H1 (cell line): ENCODE measurements around the gene MARVELD2. TPM values are rescaled to one million over a fixed set of nuclear protein-coding genes. Genes with fewer than 3 reads are reported as not detected.
A peak's percentile ranks its signal among the peaks of the same experiment; 100 is the strongest.
"Not testable (repeated sequence)": the region's sequence is repeated elsewhere in the genome, so short reads cannot be mapped to it uniquely, and the experiment has no call there.

Experiments
- CTCF ChIA-PET: fragments of 300-600 bp; sonication (Branson Sonifier 250); formaldehyde crosslinking; loops from one replicate; lab custom pipeline; 2021; ENCODE audit not compliant: partially characterized antibody; lab: Charles Lee
- POLR2A ChIA-PET: fragments of 300-600 bp; sonication (Branson Sonifier 250); formaldehyde crosslinking; loops from one replicate; lab custom pipeline; 2021; ENCODE audit warnings: inconsistent platforms; ENCODE audit not compliant: partially characterized antibody; lab: Charles Lee
- DNase-seq, 2 experiments: peaks; one replicate each; pipeline versions ENCODE4 v3.0.0 to v3.0.0-alpha.2; 2010 to 2022; ENCODE audit warnings: low spot score in 2 of 2, low read depth in 1 of 2, mixed read lengths in 1 of 2
- FAIRE-seq: peaks from 2 replicates; lab custom pipeline; 2011; peaks lifted over from hg19 to GRCh38; lab: Jason Lieb, UNC
- H2AFZ ChIP-seq: 2 replicates; pipeline ENCODE4 v1.8.1; 2012; ENCODE audit warnings: low read length, inconsistent platforms
- H2AK5ac ChIP-seq: 2 replicates; pipeline ENCODE4 v1.6.1; 2013; ENCODE audit warnings: low read depth, low read length
- H2BK120ac ChIP-seq: replicated peaks from 2 replicates; pipeline ENCODE3; 2013; ENCODE audit warnings: low read depth, low read length, inconsistent platforms
- H2BK12ac ChIP-seq: 2 replicates; pipeline ENCODE4 v1.6.1; 2013; ENCODE audit warnings: low read depth, low read length
- H2BK15ac ChIP-seq: 2 replicates; pipeline ENCODE4 v1.6.1; 2013; ENCODE audit warnings: low read length
- H2BK20ac ChIP-seq: 2 replicates; pipeline ENCODE4 v1.6.1; 2013; ENCODE audit warnings: low read length
- H2BK5ac ChIP-seq: 2 replicates; pipeline ENCODE4 v1.6.1; 2013; ENCODE audit warnings: low read depth, low read length
- H3K14ac ChIP-seq: 2 replicates; pipeline ENCODE4 v1.6.1; 2013; ENCODE audit warnings: inconsistent platforms; ENCODE audit not compliant: insufficient read length
- H3K18ac ChIP-seq: 2 replicates; pipeline ENCODE4 v1.6.1; 2013; ENCODE audit warnings: low read length; ENCODE audit errors: extremely low read depth
- H3K23ac ChIP-seq: 2 replicates; pipeline ENCODE4 v1.6.1; 2013; ENCODE audit warnings: inconsistent platforms; ENCODE audit not compliant: insufficient read length
- H3K23me2 ChIP-seq: 2 replicates; pipeline ENCODE4 v1.6.1; 2013; ENCODE audit warnings: low read depth, low read length
- H3K27ac ChIP-seq: 2 replicates; pipeline ENCODE4 v1.6.1; 2011; ENCODE audit warnings: low read depth, low read length, inconsistent platforms
- H3K27me3 ChIP-seq, 4 experiments: replicated peaks in 1 of 4; 1 replicate in 1 of 4; 2 replicates in 3 of 4; pipeline versions ENCODE4 v1.6.1 to v1.8.1; 2011 to 2013; ENCODE audit warnings: low read length in 3 of 4, mild to moderate bottlenecking in 3 of 4, inconsistent platforms in 2 of 4, mixed read lengths in 2 of 4, moderate library complexity in 1 of 4; ENCODE audit not compliant: control insufficient read depth in 3 of 4, insufficient read depth in 3 of 4; ENCODE audit errors: extremely low read depth in 1 of 4
- H3K36me3 ChIP-seq, 4 experiments: 2 replicates each; pipeline versions ENCODE4 v1.6.1 to v1.8.1; 2011 to 2013; ENCODE audit warnings: mild to moderate bottlenecking in 4 of 4, low read length in 3 of 4, moderate library complexity in 2 of 4, control low read depth in 1 of 4, inconsistent platforms in 1 of 4; ENCODE audit not compliant: insufficient read depth in 4 of 4, control insufficient read depth in 2 of 4
- H3K4ac ChIP-seq: replicated peaks from 2 replicates; pipeline ENCODE3; 2013; ENCODE audit warnings: low read length, low read depth, mixed read lengths, inconsistent platforms; ENCODE audit not compliant: insufficient read length
- H3K4me1 ChIP-seq, 4 experiments: replicated peaks in 1 of 4; 1 replicate in 1 of 4; 2 replicates in 3 of 4; pipeline versions ENCODE4 v1.6.1 to v1.8.1; 2011 to 2013; ENCODE audit warnings: low read length in 3 of 4, inconsistent platforms in 2 of 4, mixed read lengths in 1 of 4; ENCODE audit not compliant: insufficient read depth in 4 of 4, control insufficient read depth in 3 of 4
- H3K4me2 ChIP-seq, 2 experiments: 2 replicates each; pipeline versions ENCODE4 v1.6.1 to v1.8.1; 2011 to 2013; ENCODE audit warnings: low read depth in 2 of 2, low read length in 2 of 2, control low read depth in 1 of 2, inconsistent platforms in 1 of 2, mild to moderate bottlenecking in 1 of 2; ENCODE audit not compliant: insufficient read depth in 1 of 2
- H3K4me3 ChIP-seq, 4 experiments: fragments of 200-600, 300-600 bp in 1 of 4; sonication (generic), shearing (Covaris generic), sonication (Bioruptor Twin) in 1 of 4; 2 replicates each; pipeline versions ENCODE4 v1.5.1 to v1.8.1; 2011 to 2016; ENCODE audit warnings: low read length in 4 of 4, low read depth in 3 of 4, control low read depth in 2 of 4, inconsistent platforms in 2 of 4, mild to moderate bottlenecking in 2 of 4, mixed read lengths in 1 of 4, moderate library complexity in 1 of 4; ENCODE audit not compliant: insufficient read depth in 2 of 4; ENCODE audit errors: extremely low read depth in 1 of 4
- H3K56ac ChIP-seq: replicated peaks from 2 replicates; pipeline ENCODE3; 2013; ENCODE audit warnings: low read depth, mild to moderate bottlenecking, mixed read lengths, low read length, inconsistent platforms; ENCODE audit not compliant: insufficient read length
- H3K79me1 ChIP-seq: 2 replicates; pipeline ENCODE4 v1.6.1; 2013; ENCODE audit warnings: low read depth, low read length, control low read depth
- H3K79me2 ChIP-seq, 2 experiments: 2 replicates each; pipeline versions ENCODE4 v1.6.1 to v1.8.1; 2012 to 2013; ENCODE audit warnings: low read length in 2 of 2, mild to moderate bottlenecking in 2 of 2, inconsistent platforms in 1 of 2; ENCODE audit not compliant: insufficient read depth in 2 of 2, control insufficient read depth in 1 of 2
- H3K9ac ChIP-seq, 4 experiments: replicated peaks in 1 of 4; 1 replicate in 1 of 4; 2 replicates in 3 of 4; pipeline versions ENCODE4 v1.6.1 to v1.8.1; 2011 to 2013; ENCODE audit warnings: low read depth in 3 of 4, low read length in 3 of 4, control low read depth in 2 of 4, mild to moderate bottlenecking in 2 of 4, moderate library complexity in 2 of 4, inconsistent platforms in 1 of 4; ENCODE audit errors: extremely low read depth in 1 of 4
- H3K9me3 ChIP-seq, 2 experiments: 2 replicates each; pipeline versions ENCODE4 v1.6.1 to v1.8.1; 2012 to 2013; ENCODE audit warnings: mild to moderate bottlenecking in 2 of 2, moderate library complexity in 2 of 2, control low read depth in 1 of 2, inconsistent platforms in 1 of 2, low read depth in 1 of 2, low read length in 1 of 2, mixed read lengths in 1 of 2; ENCODE audit not compliant: insufficient read depth in 2 of 2
- H4K20me1 ChIP-seq, 2 experiments: replicated peaks in 1 of 2; 2 replicates each; pipeline versions ENCODE3 to v1.8.1; 2011 to 2013; ENCODE audit warnings: inconsistent platforms in 2 of 2, low read length in 2 of 2, mild to moderate bottlenecking in 1 of 2; ENCODE audit not compliant: insufficient read depth in 2 of 2, control insufficient read depth in 1 of 2
- H4K5ac ChIP-seq: 2 replicates; pipeline ENCODE4 v1.6.1; 2013; ENCODE audit warnings: low read length, low read depth, mixed read lengths, inconsistent platforms; ENCODE audit not compliant: insufficient read length
- H4K8ac ChIP-seq: 2 replicates; pipeline ENCODE4 v1.8.0; 2013; ENCODE audit warnings: mild to moderate bottlenecking, moderate library complexity, low read length, inconsistent platforms; ENCODE audit not compliant: insufficient read depth; ENCODE audit errors: extremely low read depth
- H4K91ac ChIP-seq: replicated peaks from 2 replicates; pipeline ENCODE3; 2013; ENCODE audit warnings: low read length, mixed read lengths, inconsistent platforms; ENCODE audit not compliant: insufficient read length
- WGBS, 2 experiments: shearing (Covaris generic) in 1 of 2; methylation state at CpG; one replicate each; pipeline versions ENCODE4 v1.1.6 to v1.1.7; 2013 to 2015; ENCODE audit warnings: low lambda C conversion rate in 2 of 2, mixed read lengths in 2 of 2, inconsistent platforms in 1 of 2, low coverage in 1 of 2, missing lambda C conversion rate in 1 of 2; ENCODE audit not compliant: insufficient replicate concordance in 2 of 2, insufficient coverage in 1 of 2, insufficient read length in 1 of 2; ENCODE audit errors: extremely low coverage in 1 of 2, missing lambda C conversion rate in 1 of 2; 5-methylcytosine and 5-hydroxymethylcytosine counted together
- polyA plus RNA-seq, 7 experiments: library from polyadenylated mRNA; depleted of rRNA in 3 of 7; stranded (reverse) in 5 of 7; unstranded in 2 of 7; fragments of >200 nt in 5 of 7; fragments of 200-250 nt in 2 of 7; gene quantifications; 1 replicate in 5 of 7; 2 replicates in 1 of 7; 4 replicates in 1 of 7; pipeline versions ENCODE4 v1.2.1 to v1.2.3, GENCODE V29; 2011 to 2013; ENCODE audit warnings: missing spikeins in 2 of 7, mixed read lengths in 2 of 7
- total RNA-seq: library from RNA; stranded (reverse); fragmentation: NEBNext Ultra II Directional; extraction: Animal tissue kit (Norgen Biotek cat#: 25700); gene quantifications from 2 replicates; pipeline ENCODE4 v1.2.1, GENCODE V29; 2021

Gene MARVELD2
- total and polyA plus RNA-seq, 2 of the 8 experiments (the other 6 are each of a cell fraction or from before 2014, with no cell fraction given): 18.7 to 31.0 TPM

GRCh38 chr5:69370335-69370734 lies 44.6 kb upstream of the MARVELD2 start:
- H3K27me3 ChIP-seq, H4K8ac ChIP-seq, H2BK120ac ChIP-seq, H3K18ac ChIP-seq, H2AK5ac ChIP-seq, H2BK20ac ChIP-seq, H3K14ac ChIP-seq, H3K4me1 ChIP-seq, FAIRE-seq, H4K5ac ChIP-seq, H3K23me2 ChIP-seq, H3K4ac ChIP-seq, H2BK12ac ChIP-seq, H2BK15ac ChIP-seq, H3K9me3 ChIP-seq, H2BK5ac ChIP-seq, H2AFZ ChIP-seq, H3K23ac ChIP-seq, DNase-seq, H4K91ac ChIP-seq, H4K20me1 ChIP-seq, H3K56ac ChIP-seq, H3K79me1 ChIP-seq: not testable (repeated sequence)
- Histone ChIP-seq H3K4me3 (peak overlapping the region; percentile 83 to 95 (median 88)), H3K36me3 (peaks cover 6 to 25% (median 12%) of the 10 kb centered on the region in 4 experiments; a peak in 7 of 8 replicates), H3K4me2 (peak overlapping the region; percentile 51 to 69), H3K9ac (peak overlapping the region; percentile 13 to 98 (median 92); a peak in 6 of 7 replicates), H3K79me2 (peaks cover 16 to 59% of the 10 kb centered on the region in 2 experiments), H3K27ac (peak overlapping the region; percentile 99; the same call in 1 of the 2 replicates)
- ChIA-PET CTCF (interaction anchor here (1.3 kb wide), 1 partner anchor 104 kb away, joined by 3 read pairs; no protein-coding TSS in a partner anchor), POLR2A (interaction anchor here (0.8 to 1.3 kb wide), 7 partner anchors 43 to 277 kb away, joined by 3 to 5 read pairs (median 3); partner anchors contain the start of genes MARVELD2 and SLC30A5)
- 11% methylated on average over 16 of the region's 16 CpGs; no CpG with 5 or more reads in 1 of the 2 experiments for WGBS, 2 experiments
